Measurements from ENCODE around the gene DIAPH3. TPM values are rescaled to one million over a fixed set of nuclear protein-coding genes. Genes with fewer than 3 reads are reported as not detected.

DIAPH3 gene
- total and polyA plus RNA-seq, 2 of the 8 experiments (the other 6 are each of a cell fraction or from before 2014, with no cell fraction given), result 8.0 to 30.8 TPM

DNA sequence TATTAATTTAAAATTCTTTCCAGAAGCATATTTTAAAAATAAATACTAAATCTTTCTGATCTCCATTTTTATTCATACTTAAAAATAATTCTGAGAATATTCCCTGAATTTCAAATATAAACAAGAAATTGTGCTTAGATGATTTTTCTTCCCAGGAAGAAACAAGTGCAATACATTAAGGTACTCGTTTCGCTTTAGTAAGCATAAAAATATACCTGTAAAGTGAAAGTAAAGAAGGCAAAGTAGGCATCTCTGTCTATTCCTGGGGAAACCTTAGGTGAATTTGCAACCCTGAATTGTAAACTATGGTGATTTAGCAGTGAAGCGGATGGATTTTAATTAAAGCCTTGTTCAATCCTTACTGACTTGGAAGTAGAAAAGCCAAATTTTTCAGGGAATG lies 354.2 kb downstream of the DIAPH3 start (continued):
- TF ChIP-seq, protein P1, sequence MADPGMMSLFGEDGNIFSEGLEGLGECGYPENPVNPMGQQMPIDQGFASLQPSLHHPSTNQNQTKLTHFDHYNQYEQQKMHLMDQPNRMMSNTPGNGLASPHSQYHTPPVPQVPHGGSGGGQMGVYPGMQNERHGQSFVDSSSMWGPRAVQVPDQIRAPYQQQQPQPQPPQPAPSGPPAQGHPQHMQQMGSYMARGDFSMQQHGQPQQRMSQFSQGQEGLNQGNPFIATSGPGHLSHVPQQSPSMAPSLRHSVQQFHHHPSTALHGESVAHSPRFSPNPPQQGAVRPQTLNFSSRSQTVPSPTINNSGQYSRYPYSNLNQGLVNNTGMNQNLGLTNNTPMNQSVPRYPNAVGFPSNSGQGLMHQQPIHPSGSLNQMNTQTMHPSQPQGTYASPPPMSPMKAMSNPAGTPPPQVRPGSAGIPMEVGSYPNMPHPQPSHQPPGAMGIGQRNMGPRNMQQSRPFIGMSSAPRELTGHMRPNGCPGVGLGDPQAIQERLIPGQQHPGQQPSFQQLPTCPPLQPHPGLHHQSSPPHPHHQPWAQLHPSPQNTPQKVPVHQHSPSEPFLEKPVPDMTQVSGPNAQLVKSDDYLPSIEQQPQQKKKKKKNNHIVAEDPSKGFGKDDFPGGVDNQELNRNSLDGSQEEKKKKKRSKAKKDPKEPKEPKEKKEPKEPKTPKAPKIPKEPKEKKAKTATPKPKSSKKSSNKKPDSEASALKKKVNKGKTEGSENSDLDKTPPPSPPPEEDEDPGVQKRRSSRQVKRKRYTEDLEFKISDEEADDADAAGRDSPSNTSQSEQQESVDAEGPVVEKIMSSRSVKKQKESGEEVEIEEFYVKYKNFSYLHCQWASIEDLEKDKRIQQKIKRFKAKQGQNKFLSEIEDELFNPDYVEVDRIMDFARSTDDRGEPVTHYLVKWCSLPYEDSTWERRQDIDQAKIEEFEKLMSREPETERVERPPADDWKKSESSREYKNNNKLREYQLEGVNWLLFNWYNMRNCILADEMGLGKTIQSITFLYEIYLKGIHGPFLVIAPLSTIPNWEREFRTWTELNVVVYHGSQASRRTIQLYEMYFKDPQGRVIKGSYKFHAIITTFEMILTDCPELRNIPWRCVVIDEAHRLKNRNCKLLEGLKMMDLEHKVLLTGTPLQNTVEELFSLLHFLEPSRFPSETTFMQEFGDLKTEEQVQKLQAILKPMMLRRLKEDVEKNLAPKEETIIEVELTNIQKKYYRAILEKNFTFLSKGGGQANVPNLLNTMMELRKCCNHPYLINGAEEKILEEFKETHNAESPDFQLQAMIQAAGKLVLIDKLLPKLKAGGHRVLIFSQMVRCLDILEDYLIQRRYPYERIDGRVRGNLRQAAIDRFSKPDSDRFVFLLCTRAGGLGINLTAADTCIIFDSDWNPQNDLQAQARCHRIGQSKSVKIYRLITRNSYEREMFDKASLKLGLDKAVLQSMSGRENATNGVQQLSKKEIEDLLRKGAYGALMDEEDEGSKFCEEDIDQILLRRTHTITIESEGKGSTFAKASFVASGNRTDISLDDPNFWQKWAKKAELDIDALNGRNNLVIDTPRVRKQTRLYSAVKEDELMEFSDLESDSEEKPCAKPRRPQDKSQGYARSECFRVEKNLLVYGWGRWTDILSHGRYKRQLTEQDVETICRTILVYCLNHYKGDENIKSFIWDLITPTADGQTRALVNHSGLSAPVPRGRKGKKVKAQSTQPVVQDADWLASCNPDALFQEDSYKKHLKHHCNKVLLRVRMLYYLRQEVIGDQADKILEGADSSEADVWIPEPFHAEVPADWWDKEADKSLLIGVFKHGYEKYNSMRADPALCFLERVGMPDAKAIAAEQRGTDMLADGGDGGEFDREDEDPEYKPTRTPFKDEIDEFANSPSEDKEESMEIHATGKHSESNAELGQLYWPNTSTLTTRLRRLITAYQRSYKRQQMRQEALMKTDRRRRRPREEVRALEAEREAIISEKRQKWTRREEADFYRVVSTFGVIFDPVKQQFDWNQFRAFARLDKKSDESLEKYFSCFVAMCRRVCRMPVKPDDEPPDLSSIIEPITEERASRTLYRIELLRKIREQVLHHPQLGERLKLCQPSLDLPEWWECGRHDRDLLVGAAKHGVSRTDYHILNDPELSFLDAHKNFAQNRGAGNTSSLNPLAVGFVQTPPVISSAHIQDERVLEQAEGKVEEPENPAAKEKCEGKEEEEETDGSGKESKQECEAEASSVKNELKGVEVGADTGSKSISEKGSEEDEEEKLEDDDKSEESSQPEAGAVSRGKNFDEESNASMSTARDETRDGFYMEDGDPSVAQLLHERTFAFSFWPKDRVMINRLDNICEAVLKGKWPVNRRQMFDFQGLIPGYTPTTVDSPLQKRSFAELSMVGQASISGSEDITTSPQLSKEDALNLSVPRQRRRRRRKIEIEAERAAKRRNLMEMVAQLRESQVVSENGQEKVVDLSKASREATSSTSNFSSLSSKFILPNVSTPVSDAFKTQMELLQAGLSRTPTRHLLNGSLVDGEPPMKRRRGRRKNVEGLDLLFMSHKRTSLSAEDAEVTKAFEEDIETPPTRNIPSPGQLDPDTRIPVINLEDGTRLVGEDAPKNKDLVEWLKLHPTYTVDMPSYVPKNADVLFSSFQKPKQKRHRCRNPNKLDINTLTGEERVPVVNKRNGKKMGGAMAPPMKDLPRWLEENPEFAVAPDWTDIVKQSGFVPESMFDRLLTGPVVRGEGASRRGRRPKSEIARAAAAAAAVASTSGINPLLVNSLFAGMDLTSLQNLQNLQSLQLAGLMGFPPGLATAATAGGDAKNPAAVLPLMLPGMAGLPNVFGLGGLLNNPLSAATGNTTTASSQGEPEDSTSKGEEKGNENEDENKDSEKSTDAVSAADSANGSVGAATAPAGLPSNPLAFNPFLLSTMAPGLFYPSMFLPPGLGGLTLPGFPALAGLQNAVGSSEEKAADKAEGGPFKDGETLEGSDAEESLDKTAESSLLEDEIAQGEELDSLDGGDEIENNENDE (IDR thresholded peaks at IDR 0.05; ENCODE audit: insufficient replicate concordance, low read length), result no peak
- TF ChIP-seq TAF7 (optimal IDR thresholded peaks at IDR 0.05; ENCODE audit: borderline replicate concordance, low read depth, low read length), result no peak
- no peak for TF ChIP-seq CTBP2 (IDR thresholded peaks at IDR 0.05; ENCODE audit: borderline replicate concordance, insufficient read depth, insufficient read length, low read length)
- TF ChIP-seq, protein P2, sequence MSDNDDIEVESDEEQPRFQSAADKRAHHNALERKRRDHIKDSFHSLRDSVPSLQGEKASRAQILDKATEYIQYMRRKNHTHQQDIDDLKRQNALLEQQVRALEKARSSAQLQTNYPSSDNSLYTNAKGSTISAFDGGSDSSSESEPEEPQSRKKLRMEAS (IDR thresholded peaks at IDR 0.05), result no peak
- TF ChIP-seq SRF (IDR thresholded peaks at IDR 0.05; ENCODE audit: low read depth, low read length), result no peak
- no peak for TF ChIP-seq HDAC6 (IDR thresholded peaks at IDR 0.05; ENCODE audit: low read depth, low read length)
- no peak for TF ChIP-seq HDAC2 (IDR thresholded peaks at IDR 0.05; ENCODE audit: borderline replicate concordance in 1 of 2, low read depth in 2 of 2, low read length in 2 of 2)
- no peak for TF ChIP-seq GABPA (IDR thresholded peaks at IDR 0.05; ENCODE audit: borderline replicate concordance, insufficient read depth, low read length)

All from H1 (cell line).